HG03175 (cell line): ENCODE results near the gene VASH2.
A peak's percentile ranks its signal among the peaks of the same experiment; 100 is the strongest.
"Not testable (repeated sequence)": the region's sequence is repeated elsewhere in the genome, so short reads cannot be mapped to it uniquely, and the experiment has no call there.

Source experiments
- ATAC-seq: cut with Tn5 transposase; IDR thresholded peaks from one replicate; pipeline ENCODE4 v1.9.1; 2021; ENCODE audit warnings: mild to moderate bottlenecking, moderate library complexity; ENCODE audit not compliant: unreplicated experiment

VASH2 gene

GRCh38 chr1:212954514-212954913 lies 4.2 kb downstream of the VASH2 start:
- ATAC-seq, result no peak

GRCh38 chr1:212955098-212955497 lies 4.8 kb downstream of the VASH2 start:
- ATAC-seq, result no peak

GRCh38 chr1:212955961-212956620 lies 5.8 kb downstream of the VASH2 start:
- ATAC-seq, result no peak

GRCh38 chr1:212957546-212957945 lies 7.2 kb downstream of the VASH2 start:
- no peak for ATAC-seq

GRCh38 chr1:212958175-212958574 lies 7.8 kb downstream of the VASH2 start:
- ATAC-seq, result no peak

- peak; percentile 84 for ATAC-seq
These were observed 9.2 kb downstream of the VASH2 start for GRCh38 chr1:212959266-212960220.

- ATAC-seq, result no peak
These were observed 10.6 kb downstream of the VASH2 start for GRCh38 chr1:212960932-212961331.

GRCh38 chr1:212962509-212962908 lies 12.2 kb downstream of the VASH2 start:
- ATAC-seq, result no peak

- no peak for ATAC-seq
These were observed 13.8 kb downstream of the VASH2 start for GRCh38 chr1:212964102-212964501.

- not testable (repeated sequence) for ATAC-seq
These were observed 14.7 kb downstream of the VASH2 start for GRCh38 chr1:212964993-212965392.

- no peak for ATAC-seq
These were observed 16.3 kb downstream of the VASH2 start for GRCh38 chr1:212966616-212967015.

GRCh38 chr1:212967801-212968200 lies 17.5 kb downstream of the VASH2 start:
- ATAC-seq, result peak; percentile 65

- no peak for ATAC-seq
These were observed 18.1 kb downstream of the VASH2 start for GRCh38 chr1:212968368-212968863.

GRCh38 chr1:212970085-212970484 lies 19.7 kb downstream of the VASH2 start:
- no peak for ATAC-seq

- no peak for ATAC-seq
These were observed 21.0 kb downstream of the VASH2 start for GRCh38 chr1:212971312-212971711.

- ATAC-seq, result no peak
These were observed 23.1 kb downstream of the VASH2 start for GRCh38 chr1:212973426-212973825.

GRCh38 chr1:212973899-212974298 lies 23.6 kb downstream of the VASH2 start:
- no peak for ATAC-seq

- ATAC-seq, result no peak
These were observed 24.4 kb downstream of the VASH2 start for GRCh38 chr1:212974711-212975110.

GRCh38 chr1:212975111-212975918 lies 25.0 kb downstream of the VASH2 start:
- no peak for ATAC-seq

GRCh38 chr1:212976586-212976985 lies 26.2 kb downstream of the VASH2 start:
- no peak for ATAC-seq
